IMR-90 (cell line): Measurements from ENCODE around the gene SLC51A. TPM values are rescaled to one million over a fixed set of nuclear protein-coding genes. Genes with fewer than 3 reads are reported as not detected.

Source experiments
- ATAC-seq: fragments of 200-7000 bp; cut with Tn5 transposase; 2 replicates; pipeline ENCODE4 v1.9.1; 2020; ENCODE audit warnings: low read depth, mild to moderate bottlenecking, moderate library complexity
- BruUV-seq: library from RNA; stranded (reverse); fragments of 400-500 nt; replicated peaks from 2 replicates; lab custom pipeline; 2021; lab: Mats Ljungman, UMichigan
- CTCF ChIA-PET: fragments of 300-600 bp; formaldehyde crosslinking; extraction: SDS; loops from one replicate; lab custom pipeline; 2021; ENCODE audit warnings: antibody characterized with exemption; lab: Yijun Ruan, JAX
- POLR2A ChIA-PET: fragments of 300-600 bp; sonication (Branson Sonifier 250); formaldehyde crosslinking; loops from one replicate; lab custom pipeline; 2022; ENCODE audit warnings: antibody characterized with exemption; ENCODE audit not compliant: unreplicated experiment; lab: Charles Lee
- DNase-seq: peaks from one replicate; pipeline ENCODE4 v3.0.0; 2013
- H2AFZ ChIP-seq: replicated peaks from 2 replicates; pipeline ENCODE3; 2013; ENCODE audit warnings: low read length, mild to moderate bottlenecking; ENCODE audit not compliant: poor library complexity
- H2AK5ac ChIP-seq: 2 replicates; pipeline ENCODE4 v1.6.1; 2013; ENCODE audit warnings: low read depth, low read length, inconsistent platforms
- H2AK9ac ChIP-seq: replicated peaks from 2 replicates; pipeline ENCODE3; 2013; ENCODE audit warnings: mild to moderate bottlenecking, low read depth, low read length, moderate library complexity; ENCODE audit not compliant: poor library complexity
- H2BK120ac ChIP-seq: 2 replicates; pipeline ENCODE4 v1.6.1; 2013; ENCODE audit warnings: low read depth, low read length, inconsistent platforms
- H2BK15ac ChIP-seq: 3 replicates; pipeline ENCODE4 v1.6.1; 2013; ENCODE audit warnings: low read depth, low read length, inconsistent platforms
- H2BK20ac ChIP-seq: 2 replicates; pipeline ENCODE4 v1.6.1; 2013; ENCODE audit warnings: low read depth, mild to moderate bottlenecking, inconsistent platforms, low read length, moderate library complexity
- H2BK5ac ChIP-seq: 2 replicates; pipeline ENCODE4 v1.6.1; 2013; ENCODE audit warnings: mild to moderate bottlenecking, low read depth, low read length, inconsistent platforms; ENCODE audit not compliant: poor library complexity, severe bottlenecking
- H3K14ac ChIP-seq: replicated peaks from 2 replicates; pipeline ENCODE4 v1.6.1; 2013; ENCODE audit warnings: low read depth, low read length, inconsistent platforms
- H3K18ac ChIP-seq: 2 replicates; pipeline ENCODE4 v1.6.1; 2013; ENCODE audit warnings: low read depth, low read length, control low read depth
- H3K23ac ChIP-seq: 2 replicates; pipeline ENCODE4 v1.6.1; 2013; ENCODE audit warnings: low read depth, low read length, inconsistent platforms
- H3K27ac ChIP-seq: 2 replicates; pipeline ENCODE4 v1.5.1; 2013; ENCODE audit warnings: mild to moderate bottlenecking, control low read depth, low read length; ENCODE audit not compliant: insufficient read depth
- H3K27me3 ChIP-seq: 2 replicates; pipeline ENCODE4 v1.6.1; 2013; ENCODE audit warnings: low read length; ENCODE audit not compliant: control insufficient read depth, insufficient read depth
- H3K36me3 ChIP-seq: 2 replicates; pipeline ENCODE4 v1.6.1; 2013; ENCODE audit warnings: low read length, mixed read lengths; ENCODE audit not compliant: control insufficient read depth, insufficient read depth
- H3K4ac ChIP-seq: 2 replicates; pipeline ENCODE4 v1.6.1; 2013; ENCODE audit warnings: low read depth, low read length, inconsistent platforms
- H3K4me1 ChIP-seq: 2 replicates; pipeline ENCODE4 v1.6.1; 2013; ENCODE audit warnings: low read length, mixed read lengths; ENCODE audit not compliant: control insufficient read depth, insufficient read depth
- H3K4me2 ChIP-seq: 2 replicates; pipeline ENCODE4 v1.6.1; 2013; ENCODE audit warnings: low read depth, mild to moderate bottlenecking, control low read depth, low read length, moderate library complexity
- H3K4me3 ChIP-seq: 2 replicates; pipeline ENCODE4 v1.5.1; 2013; ENCODE audit warnings: low read depth, mild to moderate bottlenecking, control low read depth, low read length, moderate library complexity; ENCODE audit not compliant: insufficient read depth
- H3K56ac ChIP-seq: 2 replicates; pipeline ENCODE4 v1.6.1; 2013; ENCODE audit warnings: low read length, inconsistent platforms; ENCODE audit not compliant: insufficient read depth; ENCODE audit errors: extremely low read depth
- H3K79me1 ChIP-seq, 2 experiments: 2 replicates each; pipeline ENCODE4 v1.6.1; 2013; ENCODE audit warnings: low read length in 2 of 2, inconsistent platforms in 1 of 2, low read depth in 1 of 2
- H3K9ac ChIP-seq: 2 replicates; pipeline ENCODE4 v1.6.1; 2013; ENCODE audit warnings: low read depth, low read length, control low read depth
- H3K9me1 ChIP-seq: 2 replicates; pipeline ENCODE4 v1.6.1; 2013; ENCODE audit warnings: low read length, inconsistent platforms; ENCODE audit not compliant: insufficient read depth
- H3K9me3 ChIP-seq: 2 replicates; pipeline ENCODE4 v1.6.1; 2013; ENCODE audit warnings: low read length; ENCODE audit not compliant: control insufficient read depth, insufficient read depth
- H4K20me1 ChIP-seq: 2 replicates; pipeline ENCODE4 v1.6.1; 2013; ENCODE audit warnings: low read length, inconsistent platforms; ENCODE audit not compliant: insufficient read depth
- H4K5ac ChIP-seq: 2 replicates; pipeline ENCODE4 v1.6.1; 2013; ENCODE audit warnings: mild to moderate bottlenecking, low read depth, low read length, control low read depth
- H4K8ac ChIP-seq, 2 experiments: 2 replicates each; pipeline ENCODE4 v1.6.1; 2013; ENCODE audit warnings: low read depth in 2 of 2, low read length in 2 of 2, control low read depth in 1 of 2, inconsistent platforms in 1 of 2
- H4K91ac ChIP-seq: 2 replicates; pipeline ENCODE4 v1.6.1; 2013; ENCODE audit warnings: low read depth, low read length, inconsistent platforms; ENCODE audit not compliant: insufficient read depth
- CHD1 ChIP-seq: IDR thresholded peaks from 2 replicates; pipeline ENCODE4 v1.6.1; 2012; ENCODE audit warnings: low read depth, low read length, improper control_type of control experiment
- ELK1 ChIP-seq: fragments of 150-350 bp; IDR thresholded peaks from 2 replicates; pipeline ENCODE4 v1.6.1; 2016; ENCODE audit warnings: low read depth, mild to moderate bottlenecking, low read length, moderate library complexity, borderline replicate concordance
- NFE2L2 ChIP-seq: fragments of 150-350 bp; IDR thresholded peaks from 2 replicates; pipeline ENCODE4 v1.6.1; 2016; ENCODE audit warnings: low read depth, mild to moderate bottlenecking, low read length
- POLR2A ChIP-seq: IDR thresholded peaks from 2 replicates; pipeline ENCODE4 v1.6.1; 2012; ENCODE audit warnings: mild to moderate bottlenecking, low read depth, low read length
- USF2 ChIP-seq: fragments of 150-350 bp; IDR thresholded peaks from 2 replicates; pipeline ENCODE4 v1.6.1; 2017; ENCODE audit warnings: mild to moderate bottlenecking, antibody characterized with exemption, low read length, low read depth
- WGBS, 2 experiments: methylation state at CpG; one replicate each; pipeline versions ENCODE4 v1.1.5 to v1.1.7; 2013; ENCODE audit warnings: missing lambda C conversion rate in 2 of 2; ENCODE audit not compliant: insufficient read length in 1 of 2; ENCODE audit errors: extremely low coverage in 2 of 2; 5-methylcytosine and 5-hydroxymethylcytosine counted together
- dilution Hi-C: fragments of 300-500 bp; cut with HindIII; formaldehyde crosslinking; loops from one replicate; pipeline ENCODE4 v1.14.3; 2018; ENCODE audit warnings: low sequenced_read_pairs; ENCODE audit not compliant: unreplicated experiment
- in situ Hi-C: fragments of 300-500 bp; cut with MboI; formaldehyde crosslinking; loops from 3 replicates; pipeline ENCODE4 v1.14.3; 2019; ENCODE audit warnings: low sequenced_read_pairs, inconsistent platforms, mixed read lengths
- intact Hi-C: fragments of 100-400 bp; cut with micrococcal nuclease; formaldehyde crosslinking; loops from 2 replicates; pipeline ENCODE4 v1.10.0; 2022
- polyA plus RNA-seq, 3 experiments: library from polyadenylated mRNA; depleted of rRNA; stranded (reverse); fragments of >200 nt; gene quantifications; 2 replicates each; pipeline ENCODE4 v1.2.3, GENCODE V29; 2012; ENCODE audit warnings: low replicate concordance in 1 of 3
- total RNA-seq: library from RNA; depleted of rRNA; stranded (reverse); fragments of >200 nt; gene quantifications from 2 replicates; pipeline ENCODE4 v1.2.3, GENCODE V29; 2012

Gene SLC51A
- total and polyA plus RNA-seq, 2 of the 4 experiments (the other 2 are of a cell fraction), result not detected

DNA sequence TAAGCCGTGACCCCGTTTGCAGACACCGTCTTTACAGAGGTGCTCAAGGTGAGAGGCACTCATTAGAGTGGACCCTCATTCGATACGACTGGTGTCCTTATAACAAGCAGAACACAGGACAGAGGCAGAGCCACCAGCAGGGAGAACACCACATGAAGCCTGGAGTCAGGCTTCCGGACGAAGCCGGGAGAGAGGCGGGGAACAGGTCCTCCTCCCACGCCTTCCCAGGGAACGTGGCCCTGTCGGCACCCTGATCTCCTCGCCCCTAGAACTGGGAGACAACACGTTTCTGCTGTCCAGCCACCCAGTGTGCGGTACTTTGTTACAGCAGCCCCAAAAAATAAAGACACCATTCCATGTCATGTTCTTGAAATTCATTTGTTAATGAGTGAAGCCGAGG, 38.8 kb upstream of the SLC51A start:
- Histone ChIP-seq H4K5ac (no peak overlapping the region), H3K4me3 (no peak overlapping the region), H3K9ac (no peak overlapping the region), H3K27me3 (peaks cover 5% of the 10 kb centered on the region; the same call in 1 of the 2 replicates), H3K79me1 (no peaks in the 10 kb centered on the region), H2BK15ac (no peak overlapping the region), H2AFZ (no peak overlapping the region), H3K9me3 (no peaks in the 10 kb centered on the region), H2BK20ac (no peak overlapping the region), H3K56ac (no peak overlapping the region), H3K23ac (no peak overlapping the region), H4K91ac (no peak overlapping the region), H2AK5ac (no peak overlapping the region), H3K14ac (no peak overlapping the region), H3K9me1 (no peaks in the 10 kb centered on the region), H3K4me2 (no peak overlapping the region), H3K4ac (no peak overlapping the region), H2AK9ac (no peak overlapping the region), H3K36me3 (no peaks in the 10 kb centered on the region), H3K4me1 (peaks cover 3% of the 10 kb centered on the region; the same call in 1 of the 2 replicates), H4K20me1 (no peaks in the 10 kb centered on the region), H4K8ac (no peak overlapping the region), H3K27ac (no peak overlapping the region), H2BK5ac (no peak overlapping the region), H3K18ac (no peak overlapping the region), H2BK120ac (no peak overlapping the region)
- CTCF ChIA-PET, result interaction anchor here (0.6 kb wide), 1 partner anchor 60 kb away, joined by 3 read pairs; no protein-coding TSS in a partner anchor
- POLR2A ChIA-PET, result no interaction called here
- DNase-seq (no peak), ATAC-seq (no peak)
- in situ Hi-C loops (no loop called here), dilution Hi-C loops (loop anchor here (25.0 kb wide), 1 partner anchor 115 kb away; no protein-coding TSS in a partner anchor), intact Hi-C loops (loop anchor here (5.0 kb wide), 1 partner anchor 95 kb away; the partner anchor contains the start of gene TFRC)
- WGBS, 2 experiments, result 87% methylated on average over 7 of the region's 16 CpGs; no CpG with 5 or more reads in 1 of the 2 experiments
- no TSS peak for BruUV-seq
- TF ChIP-seq NFE2L2, result no peak
- no peak for TF ChIP-seq USF2
- TF ChIP-seq ELK1, result no peak
- no peak for TF ChIP-seq POLR2A
- TF ChIP-seq CHD1, result no peak
